Measurements from ENCODE around the gene CDKN1A.

GRCh38 chr6:36656441-36656840 lies 22.1 kb upstream of the CDKN1A start:
- TF ChIP-seq POLR2A (IDR thresholded peaks at IDR 0.05) (no peak), CTCF (IDR thresholded peaks at IDR 0.05) (no peak), EP300 (IDR thresholded peaks at IDR 0.05) (no peak)

Measured in gastroesophageal sphincter (tissue), 3 donors.